ENCODE measurements around the gene LYAR.

DNA sequence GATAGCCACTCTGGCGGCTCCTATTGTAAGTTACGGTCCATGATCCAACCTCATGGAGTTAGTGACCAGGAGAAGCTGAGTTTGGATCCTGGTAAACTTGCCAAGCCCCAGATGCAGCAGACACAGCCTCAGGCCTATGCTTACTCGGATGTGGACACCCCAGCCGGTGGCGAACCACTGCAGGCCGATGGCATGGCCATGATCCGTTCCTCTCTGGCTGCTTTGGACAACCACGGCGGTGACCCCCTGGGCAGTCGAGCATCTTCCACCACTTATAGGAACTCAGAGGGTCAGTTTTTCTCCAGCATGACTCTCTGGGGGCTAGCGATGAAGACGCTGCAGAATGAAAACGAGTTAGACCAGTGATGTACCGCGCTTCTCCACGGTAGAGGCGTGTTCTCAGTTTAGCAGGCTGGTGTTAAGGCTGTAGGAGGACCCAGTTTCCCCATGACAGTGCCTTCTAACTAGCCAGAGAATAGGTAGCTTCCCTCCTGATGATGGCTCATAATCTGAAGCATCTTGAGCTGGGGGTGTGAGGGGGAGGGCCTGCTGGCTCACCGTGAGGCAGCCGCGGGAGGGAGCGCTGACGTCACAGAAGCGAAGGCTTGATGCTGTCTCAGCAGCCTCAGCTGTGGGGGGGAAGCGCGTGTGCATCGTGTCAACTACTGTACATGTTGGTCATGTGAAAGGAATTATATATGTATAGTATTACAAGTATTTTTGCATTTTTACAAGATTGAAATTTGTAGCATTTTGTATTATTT, 31.2 kb upstream of the LYAR start:
- no peak for TF ChIP-seq SMARCE1 (IDR thresholded peaks at IDR 0.05; ENCODE audit: borderline replicate concordance)
- TF ChIP-seq, protein P1, sequence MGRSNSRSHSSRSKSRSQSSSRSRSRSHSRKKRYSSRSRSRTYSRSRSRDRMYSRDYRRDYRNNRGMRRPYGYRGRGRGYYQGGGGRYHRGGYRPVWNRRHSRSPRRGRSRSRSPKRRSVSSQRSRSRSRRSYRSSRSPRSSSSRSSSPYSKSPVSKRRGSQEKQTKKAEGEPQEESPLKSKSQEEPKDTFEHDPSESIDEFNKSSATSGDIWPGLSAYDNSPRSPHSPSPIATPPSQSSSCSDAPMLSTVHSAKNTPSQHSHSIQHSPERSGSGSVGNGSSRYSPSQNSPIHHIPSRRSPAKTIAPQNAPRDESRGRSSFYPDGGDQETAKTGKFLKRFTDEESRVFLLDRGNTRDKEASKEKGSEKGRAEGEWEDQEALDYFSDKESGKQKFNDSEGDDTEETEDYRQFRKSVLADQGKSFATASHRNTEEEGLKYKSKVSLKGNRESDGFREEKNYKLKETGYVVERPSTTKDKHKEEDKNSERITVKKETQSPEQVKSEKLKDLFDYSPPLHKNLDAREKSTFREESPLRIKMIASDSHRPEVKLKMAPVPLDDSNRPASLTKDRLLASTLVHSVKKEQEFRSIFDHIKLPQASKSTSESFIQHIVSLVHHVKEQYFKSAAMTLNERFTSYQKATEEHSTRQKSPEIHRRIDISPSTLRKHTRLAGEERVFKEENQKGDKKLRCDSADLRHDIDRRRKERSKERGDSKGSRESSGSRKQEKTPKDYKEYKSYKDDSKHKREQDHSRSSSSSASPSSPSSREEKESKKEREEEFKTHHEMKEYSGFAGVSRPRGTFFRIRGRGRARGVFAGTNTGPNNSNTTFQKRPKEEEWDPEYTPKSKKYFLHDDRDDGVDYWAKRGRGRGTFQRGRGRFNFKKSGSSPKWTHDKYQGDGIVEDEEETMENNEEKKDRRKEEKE (IDR thresholded peaks at IDR 0.05): no peak
- no peak for TF ChIP-seq ZNF713 (CRISPR knock-in tag; IDR thresholded peaks at IDR 0.05)
- TF ChIP-seq ERF (CRISPR knock-in tag; IDR thresholded peaks at IDR 0.05): no peak
- TF ChIP-seq, protein P2, sequence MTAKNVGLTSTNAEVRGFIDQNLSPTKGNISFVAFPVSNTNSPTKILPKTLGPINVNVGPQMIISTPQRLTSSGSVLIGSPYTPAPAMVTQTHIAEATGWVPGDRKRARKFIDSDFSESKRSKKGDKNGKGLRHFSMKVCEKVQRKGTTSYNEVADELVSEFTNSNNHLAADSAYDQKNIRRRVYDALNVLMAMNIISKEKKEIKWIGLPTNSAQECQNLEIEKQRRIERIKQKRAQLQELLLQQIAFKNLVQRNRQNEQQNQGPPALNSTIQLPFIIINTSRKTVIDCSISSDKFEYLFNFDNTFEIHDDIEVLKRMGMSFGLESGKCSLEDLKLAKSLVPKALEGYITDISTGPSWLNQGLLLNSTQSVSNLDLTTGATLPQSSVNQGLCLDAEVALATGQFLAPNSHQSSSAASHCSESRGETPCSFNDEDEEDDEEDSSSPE (CRISPR knock-in tag; IDR thresholded peaks at IDR 0.05): no peak
- no peak for TF ChIP-seq NFIC (IDR thresholded peaks at IDR 0.05; ENCODE audit: low read length)
- no peak for TF ChIP-seq IRX3 (CRISPR knock-in tag; IDR thresholded peaks at IDR 0.05; ENCODE audit: borderline replicate concordance, low read depth)
- TF ChIP-seq, protein P3, sequence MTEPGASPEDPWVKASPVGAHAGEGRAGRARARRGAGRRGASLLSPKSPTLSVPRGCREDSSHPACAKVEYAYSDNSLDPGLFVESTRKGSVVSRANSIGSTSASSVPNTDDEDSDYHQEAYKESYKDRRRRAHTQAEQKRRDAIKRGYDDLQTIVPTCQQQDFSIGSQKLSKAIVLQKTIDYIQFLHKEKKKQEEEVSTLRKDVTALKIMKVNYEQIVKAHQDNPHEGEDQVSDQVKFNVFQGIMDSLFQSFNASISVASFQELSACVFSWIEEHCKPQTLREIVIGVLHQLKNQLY (CRISPR knock-in tag; IDR thresholded peaks at IDR 0.05): no peak
- TF ChIP-seq, protein P4, sequence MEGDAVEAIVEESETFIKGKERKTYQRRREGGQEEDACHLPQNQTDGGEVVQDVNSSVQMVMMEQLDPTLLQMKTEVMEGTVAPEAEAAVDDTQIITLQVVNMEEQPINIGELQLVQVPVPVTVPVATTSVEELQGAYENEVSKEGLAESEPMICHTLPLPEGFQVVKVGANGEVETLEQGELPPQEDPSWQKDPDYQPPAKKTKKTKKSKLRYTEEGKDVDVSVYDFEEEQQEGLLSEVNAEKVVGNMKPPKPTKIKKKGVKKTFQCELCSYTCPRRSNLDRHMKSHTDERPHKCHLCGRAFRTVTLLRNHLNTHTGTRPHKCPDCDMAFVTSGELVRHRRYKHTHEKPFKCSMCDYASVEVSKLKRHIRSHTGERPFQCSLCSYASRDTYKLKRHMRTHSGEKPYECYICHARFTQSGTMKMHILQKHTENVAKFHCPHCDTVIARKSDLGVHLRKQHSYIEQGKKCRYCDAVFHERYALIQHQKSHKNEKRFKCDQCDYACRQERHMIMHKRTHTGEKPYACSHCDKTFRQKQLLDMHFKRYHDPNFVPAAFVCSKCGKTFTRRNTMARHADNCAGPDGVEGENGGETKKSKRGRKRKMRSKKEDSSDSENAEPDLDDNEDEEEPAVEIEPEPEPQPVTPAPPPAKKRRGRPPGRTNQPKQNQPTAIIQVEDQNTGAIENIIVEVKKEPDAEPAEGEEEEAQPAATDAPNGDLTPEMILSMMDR (CRISPR knock-in tag; IDR thresholded peaks at IDR 0.05): no peak
- no peak for TF ChIP-seq RNF2 (conservative IDR thresholded peaks at IDR 0.05; ENCODE audit: low read depth)

All from HepG2 (cell line).